AG10803 (cell line): ENCODE results near the gene DHRS2.

ENCODE experiments used
- DNase-seq: peaks from one replicate; pipeline ENCODE4 v3.0.0; 2010; ENCODE audit warnings: low read depth
- H3K4me3 ChIP-seq: 2 replicates; pipeline ENCODE4 v1.5.1; 2011; ENCODE audit warnings: mild to moderate bottlenecking, low read length, control low read depth
- TF ChIP-seq, protein P1 (sequence below): conservative IDR thresholded peaks from 2 replicates; pipeline ENCODE4 v1.5.1; 2011; ENCODE audit warnings: mild to moderate bottlenecking, low read length, control low read depth, inconsistent platforms

The DHRS2 gene

GRCh38 chr14:23665302-23666016, 29.3 kb downstream of the DHRS2 start:
- DNase-seq, result no peak
- no peak overlapping the region for H3K4me3 ChIP-seq
- TF ChIP-seq, protein P1, sequence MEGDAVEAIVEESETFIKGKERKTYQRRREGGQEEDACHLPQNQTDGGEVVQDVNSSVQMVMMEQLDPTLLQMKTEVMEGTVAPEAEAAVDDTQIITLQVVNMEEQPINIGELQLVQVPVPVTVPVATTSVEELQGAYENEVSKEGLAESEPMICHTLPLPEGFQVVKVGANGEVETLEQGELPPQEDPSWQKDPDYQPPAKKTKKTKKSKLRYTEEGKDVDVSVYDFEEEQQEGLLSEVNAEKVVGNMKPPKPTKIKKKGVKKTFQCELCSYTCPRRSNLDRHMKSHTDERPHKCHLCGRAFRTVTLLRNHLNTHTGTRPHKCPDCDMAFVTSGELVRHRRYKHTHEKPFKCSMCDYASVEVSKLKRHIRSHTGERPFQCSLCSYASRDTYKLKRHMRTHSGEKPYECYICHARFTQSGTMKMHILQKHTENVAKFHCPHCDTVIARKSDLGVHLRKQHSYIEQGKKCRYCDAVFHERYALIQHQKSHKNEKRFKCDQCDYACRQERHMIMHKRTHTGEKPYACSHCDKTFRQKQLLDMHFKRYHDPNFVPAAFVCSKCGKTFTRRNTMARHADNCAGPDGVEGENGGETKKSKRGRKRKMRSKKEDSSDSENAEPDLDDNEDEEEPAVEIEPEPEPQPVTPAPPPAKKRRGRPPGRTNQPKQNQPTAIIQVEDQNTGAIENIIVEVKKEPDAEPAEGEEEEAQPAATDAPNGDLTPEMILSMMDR, result no peak

GRCh38 chr14:23667134-23667533, 31.0 kb downstream of the DHRS2 start:
- H3K4me3 ChIP-seq, result no peak overlapping the region
- DNase-seq, result no peak
- TF ChIP-seq, protein P1, result no peak

DNA sequence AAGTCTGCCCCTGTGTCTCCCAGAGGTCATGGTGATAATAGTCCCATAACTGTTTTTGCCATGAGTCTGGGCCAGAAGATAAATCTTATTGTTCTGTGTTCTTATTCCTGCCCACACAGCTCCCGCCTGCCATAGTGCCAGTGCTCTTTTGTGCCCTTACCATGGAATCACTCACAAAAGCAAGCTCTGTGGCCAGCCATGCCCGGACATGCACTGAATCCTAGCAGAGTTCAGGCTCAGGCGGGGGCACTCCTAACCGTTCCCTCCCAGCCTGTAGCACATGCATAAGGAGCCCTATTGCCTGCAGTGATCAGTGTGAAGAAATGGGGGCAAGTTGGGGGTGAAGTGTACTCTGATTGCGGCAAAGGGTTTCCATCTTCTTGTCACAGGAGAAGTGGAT, 33.3 kb downstream of the DHRS2 start:
- DNase-seq, result no peak
- TF ChIP-seq, protein P1, result no peak
- H3K4me3 ChIP-seq, result no peak overlapping the region

GRCh38 chr14:23670481-23670880, 34.3 kb downstream of the DHRS2 start:
- TF ChIP-seq, protein P1, result no peak
- DNase-seq, result no peak
- no peak overlapping the region for H3K4me3 ChIP-seq

DNA sequence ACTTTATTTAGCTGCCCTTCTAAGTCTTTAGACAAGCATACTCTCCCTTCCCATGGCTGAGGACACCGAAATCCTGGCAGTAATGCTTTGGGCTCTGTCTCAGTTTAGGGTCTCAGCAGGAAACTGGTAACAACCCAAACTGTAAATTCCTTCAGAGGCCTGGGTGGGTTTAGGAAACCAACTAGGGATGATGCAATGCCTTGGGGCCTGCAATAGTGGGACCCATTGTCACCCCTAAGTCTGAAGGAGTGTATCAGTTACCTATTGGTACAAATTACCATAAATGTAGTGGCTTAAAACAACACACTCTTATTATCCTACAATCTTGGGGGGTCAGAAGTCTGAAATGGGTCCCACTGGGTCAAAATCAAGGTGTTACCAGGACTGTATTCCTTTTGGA, 36.0 kb downstream of the DHRS2 start:
- TF ChIP-seq, protein P1, result no peak
- no peak overlapping the region for H3K4me3 ChIP-seq
- DNase-seq, result no peak

DNA sequence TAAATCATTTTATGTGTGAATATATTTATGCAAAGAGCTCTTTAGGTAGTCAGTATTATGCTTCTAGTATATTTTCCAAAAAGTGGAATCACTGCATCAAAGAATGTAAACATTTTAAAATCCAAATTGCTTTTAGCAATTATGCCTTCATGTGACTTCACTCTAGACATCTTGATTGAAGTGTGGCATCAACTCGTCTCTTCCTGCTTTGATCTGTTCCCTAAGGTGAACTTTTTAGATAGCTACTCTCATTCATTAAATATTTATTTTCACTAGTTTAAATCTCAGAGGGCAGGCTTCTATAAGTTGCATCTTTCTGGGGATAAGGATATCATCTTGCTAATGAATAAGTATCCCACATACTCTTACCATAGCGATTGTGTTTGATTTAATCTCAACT, 39.2 kb downstream of the DHRS2 start:
- TF ChIP-seq, protein P1, result no peak
- no peak overlapping the region for H3K4me3 ChIP-seq
- no peak for DNase-seq

DNA sequence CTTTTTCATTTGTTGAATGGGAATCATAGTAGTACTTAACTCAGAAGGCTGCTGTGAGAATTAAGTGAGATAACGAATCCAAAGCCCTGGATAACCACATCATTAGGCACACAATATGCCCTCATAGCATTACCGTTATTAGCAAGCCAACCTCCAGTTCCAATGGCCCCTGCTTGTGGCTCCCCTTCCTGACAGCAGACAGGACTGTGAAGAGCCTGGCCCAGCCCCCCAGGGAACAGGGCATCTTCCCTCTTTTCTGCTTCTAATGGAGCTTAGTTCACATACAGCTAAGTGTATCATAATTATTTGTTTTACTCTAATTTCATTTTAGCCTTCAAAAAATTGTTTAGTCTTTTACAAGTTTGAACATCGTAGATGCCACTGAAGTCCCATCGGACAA, 39.7 kb downstream of the DHRS2 start:
- DNase-seq, result no peak
- TF ChIP-seq, protein P1, result no peak
- H3K4me3 ChIP-seq, result no peak overlapping the region
